KBM-7 (cell line): ENCODE results near the gene BIN1.

ENCODE experiments used
- DNase-seq: peaks from one replicate; pipeline ENCODE4 v3.0.0-alpha.2; 2015
- in situ Hi-C: fragments of 300-500 bp; cut with MboI; formaldehyde crosslinking; loops from 2 replicates; pipeline ENCODE4 v1.14.3; 2020; ENCODE audit warnings: low sequenced_read_pairs, low pct_unique_long_range_greater_than_20kb, mixed read lengths

The BIN1 gene

DNA sequence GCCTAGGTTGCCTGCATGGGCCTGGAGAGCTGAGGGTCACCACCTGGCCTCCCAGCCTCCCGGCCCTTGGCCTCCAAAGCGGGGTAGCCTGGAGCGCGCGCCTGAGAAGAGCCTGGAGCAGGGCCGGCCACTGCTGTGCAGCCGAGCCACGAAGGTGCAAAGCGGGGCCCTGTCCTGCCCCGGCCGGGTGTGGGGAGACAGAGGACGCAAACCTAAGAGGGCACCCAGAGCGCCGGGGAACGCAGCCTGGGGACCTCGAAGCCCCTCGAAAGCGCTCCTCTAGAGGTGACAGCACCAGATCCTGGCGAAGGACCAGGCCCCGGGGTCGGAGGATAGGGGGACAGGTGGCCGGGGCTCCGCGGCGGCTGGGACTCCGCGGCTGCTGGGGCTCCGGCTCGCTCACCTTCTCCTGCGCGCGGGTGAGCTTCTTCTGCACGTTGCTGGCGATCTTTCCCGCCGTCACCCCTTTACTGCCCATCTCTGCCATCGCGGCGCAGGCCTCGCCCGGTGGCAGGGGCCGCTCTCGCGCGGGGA is 430 bp downstream of the BIN1 start:
- in situ Hi-C loops = no loop called here
- DNase-seq = peak; percentile 34

DNA sequence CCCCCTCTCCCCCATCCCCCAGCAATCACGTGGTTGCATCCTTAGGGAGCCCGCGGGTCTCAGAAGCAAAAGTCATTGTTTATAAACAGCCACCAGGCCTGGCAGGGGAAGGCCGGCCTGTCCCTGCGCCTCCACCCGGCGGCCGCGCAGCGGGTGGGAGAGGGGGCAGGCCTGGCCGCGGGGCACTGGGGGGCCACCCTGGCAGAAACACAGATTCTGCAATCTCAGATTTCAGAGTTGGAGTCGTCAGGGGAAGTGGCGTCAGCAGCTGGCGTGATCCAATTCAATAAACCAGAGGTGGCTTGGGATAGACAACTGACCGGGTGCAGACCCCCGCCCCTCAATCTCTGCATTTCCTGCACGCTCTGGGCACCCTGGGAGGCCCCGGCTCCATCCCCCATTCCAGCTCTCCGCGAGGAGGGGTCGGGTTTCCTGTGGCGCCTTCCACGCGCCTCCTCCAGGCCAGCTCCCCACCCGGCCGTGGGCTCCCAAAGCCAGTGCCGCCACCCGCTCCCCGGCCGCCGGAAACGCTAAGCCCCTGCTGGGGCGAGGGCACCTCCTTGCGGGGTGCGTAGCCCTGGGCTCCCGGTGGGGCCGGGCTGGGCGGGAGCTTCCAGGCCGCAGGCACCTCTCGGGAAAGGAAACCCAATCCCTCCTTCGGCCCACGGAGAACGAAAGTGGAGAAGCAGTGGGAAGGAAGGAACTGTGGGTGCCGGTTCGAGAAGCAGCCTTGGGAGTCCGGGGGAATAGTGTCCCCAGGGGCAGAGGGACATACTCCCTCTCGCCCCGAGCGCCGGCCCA is 1.1 kb downstream of the BIN1 start:
- in situ Hi-C loops = no loop called here

DNA sequence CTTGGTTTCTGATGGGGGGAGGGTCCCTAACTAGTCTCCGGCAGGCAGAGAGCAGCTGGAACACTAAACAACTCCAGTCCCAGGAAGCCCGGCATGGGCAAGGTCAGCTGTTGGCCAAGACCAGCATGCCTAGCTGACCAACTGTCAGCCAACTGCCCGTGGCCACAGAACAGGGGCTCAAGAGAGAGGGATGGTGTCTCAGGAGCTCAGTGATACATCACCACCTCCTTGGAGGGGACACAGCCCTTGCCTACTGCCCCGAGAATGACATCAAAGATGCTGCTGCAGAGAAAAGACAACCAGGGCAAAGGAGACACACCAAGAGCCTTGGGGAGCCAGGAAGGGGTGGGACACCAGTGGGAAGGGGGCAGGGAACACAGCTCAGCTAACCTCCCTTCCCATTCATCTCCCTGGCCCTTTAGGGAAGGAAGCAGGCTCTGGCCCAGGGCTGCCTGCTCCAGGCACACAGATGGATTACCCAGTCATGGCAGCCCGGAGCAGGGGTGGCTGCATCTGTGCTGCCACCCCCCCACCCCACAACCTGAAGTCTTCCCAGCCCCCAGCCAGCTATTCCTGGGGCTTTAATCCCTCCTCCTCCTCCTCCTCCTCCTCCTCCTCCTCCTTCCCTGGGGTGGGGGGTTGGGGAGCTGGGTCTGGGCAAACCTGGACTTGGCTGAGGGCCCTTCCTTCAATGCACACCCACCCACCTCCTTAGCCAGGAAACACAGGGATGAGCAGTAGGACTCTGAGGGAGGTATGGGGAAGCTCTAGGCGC is 1.9 kb downstream of the BIN1 start:
- in situ Hi-C loops = no loop called here

More for the DNA sequence above, 1.1 kb downstream of the BIN1 start:
- DNase-seq = peak; percentile 30

DNA sequence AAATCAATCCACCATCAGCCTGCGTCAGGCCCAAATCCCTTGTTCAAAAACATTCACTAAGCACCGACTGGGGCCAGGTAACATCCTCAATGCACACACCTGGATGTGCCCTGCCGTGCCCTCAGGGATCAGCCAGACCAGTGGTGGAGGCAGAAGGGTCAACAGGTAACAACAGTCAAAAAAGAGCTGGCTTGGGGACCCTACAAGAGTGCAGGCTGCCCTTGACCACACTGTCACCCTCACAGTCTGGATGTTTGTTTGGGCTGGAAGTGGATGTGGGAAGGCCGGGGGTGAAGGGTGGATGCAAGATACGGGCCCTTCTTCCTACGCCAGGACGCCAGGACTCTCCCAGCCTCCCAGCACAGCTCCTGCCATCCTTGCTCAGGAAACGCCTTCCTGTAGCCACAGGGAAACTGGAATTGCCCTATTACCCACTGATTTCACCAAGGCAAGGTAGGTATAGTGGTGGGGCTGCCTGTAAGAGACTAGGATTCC is 2.7 kb downstream of the BIN1 start:
- DNase-seq = no peak
- in situ Hi-C loops = no loop called here

More for the DNA sequence above, 1.9 kb downstream of the BIN1 start:
- no peak for DNase-seq

GRCh38 chr2:127103243-127104165 is 3.5 kb downstream of the BIN1 start:
- in situ Hi-C loops = no loop called here
- no peak for DNase-seq

DNA sequence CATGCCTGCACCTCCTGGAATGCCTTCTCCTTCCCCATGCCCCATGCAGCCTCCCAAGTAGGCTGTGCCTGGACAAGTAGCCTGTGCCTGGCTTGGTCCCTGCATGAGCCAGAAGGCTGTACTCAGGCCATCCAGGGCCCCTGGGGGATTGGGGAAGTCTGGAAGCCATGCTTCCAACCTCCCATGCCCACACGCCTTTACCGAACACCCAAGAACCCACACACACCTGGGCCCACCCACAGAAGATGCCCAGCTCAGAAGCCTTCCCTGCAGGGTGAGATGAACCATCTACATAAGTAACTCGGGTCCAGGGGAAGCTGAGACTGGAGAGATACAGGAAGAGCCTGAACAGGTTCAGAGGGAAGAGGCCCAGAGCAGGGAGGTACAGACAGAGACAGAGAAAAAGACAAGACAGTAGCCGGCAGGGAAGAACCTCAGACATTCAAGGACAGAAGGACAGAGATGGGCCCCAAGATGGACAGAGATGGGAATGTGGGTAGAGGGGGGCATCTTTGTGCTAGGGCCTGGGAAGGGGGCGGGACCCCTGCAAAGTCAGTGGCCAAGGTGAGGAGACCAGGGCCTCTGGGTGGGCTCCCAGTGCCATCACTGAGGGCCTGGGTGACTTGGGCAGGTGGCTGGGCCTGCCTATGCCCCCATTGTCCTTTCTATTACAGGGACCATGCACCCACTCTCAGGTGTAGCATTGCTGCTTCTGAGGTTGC is 4.3 kb downstream of the BIN1 start:
- DNase-seq = no peak
- in situ Hi-C loops = no loop called here

DNA sequence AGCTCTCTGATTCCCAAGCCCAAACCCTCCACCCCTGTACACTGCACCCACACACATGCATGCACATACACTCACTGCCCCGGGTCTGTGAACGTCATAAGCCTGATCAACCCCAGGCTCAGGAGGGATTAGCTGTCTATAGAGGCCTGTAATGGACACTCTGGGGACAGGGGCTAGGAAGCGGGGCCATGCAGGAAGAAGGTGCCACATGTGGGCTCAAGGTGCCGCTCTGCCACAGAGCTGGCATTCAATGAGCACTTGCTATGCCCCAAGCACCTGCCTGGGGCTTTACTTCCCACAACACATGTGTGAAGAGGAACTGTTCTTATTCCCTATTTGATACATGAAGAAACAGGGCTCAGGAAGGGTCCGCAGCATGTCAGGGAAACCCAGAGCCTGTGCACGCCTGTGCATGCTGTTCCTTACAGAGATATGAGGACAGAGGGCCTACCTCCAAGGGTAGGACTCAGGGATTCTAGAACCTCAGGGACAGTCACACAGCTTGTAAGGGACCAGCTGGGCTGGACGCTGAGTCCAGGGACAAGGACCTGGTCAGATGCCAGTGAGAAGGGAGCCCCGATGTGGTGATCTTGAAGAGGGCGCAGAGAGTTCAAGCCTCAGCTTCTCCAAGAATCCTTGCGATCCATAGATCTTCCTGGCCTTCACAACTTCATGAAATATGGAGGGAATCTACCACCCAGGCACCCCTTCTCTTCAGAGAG is 5.0 kb downstream of the BIN1 start:
- in situ Hi-C loops = no loop called here
- no peak for DNase-seq

- DNase-seq = no peak
- in situ Hi-C loops = no loop called here
These were observed 5.8 kb downstream of the BIN1 start for GRCh38 chr2:127101048-127101611.

DNA sequence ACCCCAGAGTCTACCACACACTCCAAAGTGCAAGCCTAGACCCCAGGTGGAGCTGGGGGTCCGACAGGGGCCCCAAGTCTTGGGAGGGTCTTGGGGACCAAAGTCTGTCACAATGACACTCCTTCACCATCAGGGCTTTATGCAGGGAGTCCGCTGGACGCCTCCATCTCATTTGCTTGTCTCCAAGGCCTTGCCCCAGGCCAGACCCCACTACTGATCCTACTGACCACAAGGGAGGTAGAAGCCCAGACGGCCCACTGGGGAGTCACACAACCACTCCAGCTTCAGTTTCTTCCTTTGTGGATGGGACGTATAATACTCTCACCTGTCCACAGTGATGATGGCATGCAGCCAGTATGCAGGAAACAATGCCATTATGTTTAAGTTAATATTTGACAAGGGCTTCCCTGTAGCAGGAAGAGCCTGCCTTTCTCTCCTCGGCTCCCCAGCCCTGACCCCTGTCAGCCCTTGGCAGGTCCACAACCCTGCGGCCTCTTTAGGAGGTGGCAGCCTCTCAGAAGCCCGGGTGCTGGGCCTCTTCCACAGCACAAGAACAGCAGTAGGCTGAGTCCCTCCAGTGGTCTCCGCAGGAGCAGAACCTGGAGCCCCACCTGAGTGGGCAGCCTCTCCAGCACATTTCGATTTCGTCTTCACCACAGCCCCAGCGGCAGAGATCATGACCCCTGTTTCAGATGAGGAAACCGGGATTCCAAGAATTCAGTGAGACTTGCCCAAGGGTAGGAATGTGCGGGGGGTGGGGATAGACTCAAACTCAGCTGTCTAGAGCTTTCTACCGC is 6.5 kb downstream of the BIN1 start:
- no peak for DNase-seq
- in situ Hi-C loops = no loop called here

GRCh38 chr2:127098711-127099110 is 8.2 kb downstream of the BIN1 start:
- DNase-seq = no peak
- in situ Hi-C loops = no loop called here

- in situ Hi-C loops = no loop called here
These were observed 8.9 kb downstream of the BIN1 start for GRCh38 chr2:127097841-127098651.

DNA sequence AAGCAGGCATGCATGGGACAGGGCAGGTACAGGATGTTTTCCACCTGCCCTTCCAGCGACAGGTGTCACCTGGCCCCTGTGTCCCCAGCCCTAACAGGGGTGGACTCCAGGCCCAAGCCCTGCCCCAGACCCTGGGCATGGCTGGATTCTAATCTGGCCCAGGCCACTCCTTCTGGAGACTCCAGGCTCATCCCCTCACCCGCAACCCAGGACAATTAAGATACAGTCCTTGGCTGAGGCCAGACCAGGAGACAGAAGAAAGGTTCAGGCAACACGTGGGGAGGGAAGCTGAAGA is 9.5 kb downstream of the BIN1 start:
- no peak for DNase-seq
- in situ Hi-C loops = no loop called here

More at GRCh38 chr2:127097841-127098651, 8.9 kb downstream of the BIN1 start:
- DNase-seq = no peak

DNA sequence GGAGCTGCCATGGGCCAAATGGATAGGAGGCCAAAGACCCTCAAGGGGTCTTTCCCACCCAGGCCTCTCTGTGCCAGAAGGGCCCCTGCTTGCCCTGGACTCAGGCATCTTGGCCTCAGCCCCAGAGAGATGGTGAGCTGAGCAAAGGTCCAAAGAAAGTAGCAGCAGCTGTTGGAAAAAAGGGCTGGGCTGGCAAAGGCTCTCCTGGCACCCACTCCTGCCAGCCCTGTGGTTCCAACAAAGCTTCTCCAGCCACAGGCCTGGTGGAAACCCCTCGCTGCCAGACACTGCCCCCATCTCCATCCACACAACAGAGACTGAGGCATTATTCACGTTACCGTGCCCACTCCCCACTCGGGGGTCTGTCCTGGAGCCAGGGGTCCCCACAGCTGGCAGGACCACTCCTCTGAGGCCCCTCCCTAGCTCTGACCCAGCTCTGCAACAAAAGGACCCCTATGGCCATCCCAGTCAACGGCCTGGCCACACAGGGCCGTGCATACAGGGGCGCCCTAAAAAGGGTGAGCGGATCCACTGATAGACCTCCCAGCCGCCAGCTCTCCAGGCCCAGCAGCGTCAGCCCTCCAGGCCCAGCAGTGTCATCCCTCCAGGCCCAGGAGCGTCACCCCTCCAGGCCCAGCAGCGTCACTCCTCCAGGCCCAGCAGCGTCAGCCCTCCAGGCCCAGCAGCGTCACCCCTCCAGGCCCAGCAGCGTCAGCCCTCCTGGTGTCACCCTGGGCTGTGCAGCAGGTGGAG is 10.1 kb downstream of the BIN1 start:
- DNase-seq = no peak
- in situ Hi-C loops = no loop called here

DNA sequence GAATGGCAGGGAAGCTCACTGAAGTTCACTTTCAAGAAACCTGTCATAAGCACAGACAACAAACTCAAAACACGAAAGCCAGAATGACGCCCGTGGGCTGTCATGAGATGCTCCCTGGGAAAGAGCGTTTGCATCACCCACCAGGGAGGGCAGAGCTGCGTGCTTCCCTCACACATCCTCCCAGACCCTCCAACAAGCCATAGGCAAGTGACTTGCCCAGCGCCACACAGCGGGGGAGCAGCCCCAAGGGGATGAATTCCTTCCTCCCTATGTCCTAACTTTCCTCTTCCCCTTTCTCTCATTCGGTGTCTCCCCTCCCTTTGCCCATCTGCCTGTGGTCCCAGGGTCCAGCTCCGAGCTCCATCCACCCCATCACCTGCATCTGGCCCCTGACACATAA is 10.7 kb downstream of the BIN1 start:
- in situ Hi-C loops = no loop called here
- DNase-seq = no peak

DNA sequence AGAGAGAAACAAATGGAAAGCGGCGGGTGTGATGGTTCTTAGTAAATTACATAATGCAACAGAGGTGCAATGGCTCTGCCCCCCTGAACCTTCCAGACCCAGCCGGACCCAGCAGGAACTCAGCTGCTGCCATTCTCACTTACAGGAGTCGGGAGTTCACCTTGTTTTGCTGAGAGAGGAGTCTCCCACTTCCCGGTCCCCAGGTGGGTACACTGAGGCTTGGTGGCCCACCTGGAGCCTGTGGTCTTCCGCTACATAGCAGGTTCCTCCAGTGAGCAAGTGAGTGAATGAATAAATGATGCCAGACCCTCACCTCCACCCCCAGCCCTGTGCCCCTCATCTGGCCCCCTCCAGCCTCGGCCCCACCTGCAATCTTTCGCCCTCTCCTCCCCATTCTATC is 11.2 kb downstream of the BIN1 start:
- in situ Hi-C loops = no loop called here

GRCh38 chr2:127095367-127095641 is 11.7 kb downstream of the BIN1 start:
- in situ Hi-C loops = no loop called here
- no peak for DNase-seq

More for the DNA sequence above, 11.2 kb downstream of the BIN1 start:
- DNase-seq = no peak
